HG02610 (cell line): ENCODE results near the gene EIF4E3.

Experiments
- ATAC-seq: cut with Tn5 transposase; IDR thresholded peaks from one replicate; pipeline ENCODE4 v1.9.1; 2021; ENCODE audit warnings: mild to moderate bottlenecking, moderate library complexity; ENCODE audit not compliant: unreplicated experiment

EIF4E3 gene

GRCh38 chr3:71652781-71653413 is 72.3 kb downstream of the EIF4E3 start:
- ATAC-seq, result no peak

DNA sequence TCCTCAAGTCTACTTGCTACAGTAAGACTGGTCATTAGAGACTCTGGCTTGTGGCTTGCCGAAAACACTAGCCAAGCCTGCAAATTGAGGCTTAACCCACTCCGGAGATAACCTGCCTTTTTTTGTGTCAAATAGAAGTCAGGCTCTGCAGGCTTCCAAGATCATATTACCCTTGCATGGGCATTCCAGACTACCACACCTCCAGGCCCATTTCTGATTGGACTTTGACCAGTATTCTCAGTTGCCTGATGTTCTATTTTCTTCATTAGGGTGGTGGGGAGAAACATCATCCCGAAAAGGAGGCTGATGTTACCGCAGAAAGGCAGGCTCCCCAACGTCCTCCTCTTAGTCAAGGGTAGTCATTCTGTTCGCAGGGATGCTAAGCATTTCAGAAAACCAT is 73.6 kb downstream of the EIF4E3 start:
- no peak for ATAC-seq

DNA sequence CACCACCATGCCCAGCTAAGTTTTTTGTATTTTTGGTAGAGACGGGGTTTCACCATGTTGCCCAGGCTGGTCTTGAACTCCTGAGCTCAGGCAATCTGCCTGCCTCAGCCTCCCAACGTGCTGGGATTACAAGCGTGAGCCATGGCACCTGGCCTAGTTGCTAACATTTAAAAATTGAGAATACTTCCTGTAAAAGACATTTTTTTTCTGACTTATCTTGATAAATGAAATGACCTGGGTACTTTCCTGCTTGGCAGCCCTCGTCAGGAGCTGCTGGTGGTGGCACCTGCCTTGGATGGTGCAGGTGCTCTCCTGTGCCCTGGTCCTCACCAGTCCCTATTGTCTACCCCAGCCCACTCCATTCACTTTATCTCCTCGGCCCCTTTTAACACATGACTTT is 74.8 kb downstream of the EIF4E3 start:
- ATAC-seq, result no peak

DNA sequence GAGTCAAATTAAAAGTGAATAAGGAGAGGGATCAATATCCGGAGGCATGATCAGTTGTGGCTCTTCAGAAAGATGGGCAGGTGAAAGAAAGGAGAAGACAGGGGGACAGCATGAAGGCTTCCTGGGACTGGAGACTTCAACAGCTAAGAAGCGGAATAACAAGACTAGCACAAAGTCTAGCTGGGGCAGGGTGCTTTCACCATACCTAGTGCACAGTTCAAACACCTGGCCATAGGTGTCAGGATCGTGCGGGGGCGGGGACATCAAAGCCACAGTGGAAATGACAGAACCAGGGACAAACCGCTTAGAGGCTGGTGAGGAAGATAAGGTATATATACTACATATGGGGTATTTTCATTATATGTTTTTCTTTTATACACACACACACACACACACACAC is 75.4 kb downstream of the EIF4E3 start:
- no peak for ATAC-seq

- no peak for ATAC-seq
Measured at GRCh38 chr3:71647751-71648150, 77.5 kb downstream of the EIF4E3 start.

DNA sequence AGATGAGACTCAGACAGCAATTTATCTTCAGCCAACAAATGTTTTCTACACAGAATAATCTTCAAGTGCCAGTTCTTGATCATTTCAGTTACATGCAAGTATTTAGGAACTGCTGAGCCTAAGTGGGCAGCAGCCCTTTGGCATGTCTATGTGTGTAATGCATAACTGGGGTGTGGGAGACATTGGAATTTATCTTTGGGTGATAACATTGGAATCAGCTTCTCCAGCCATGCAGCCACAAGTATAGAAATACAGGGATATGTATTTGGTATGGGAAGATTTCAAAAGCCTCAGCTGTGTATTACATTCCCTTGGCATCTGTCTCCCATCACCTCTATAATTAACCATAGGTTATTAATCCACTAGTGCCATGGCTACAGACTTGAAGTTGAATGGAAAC is 78.2 kb downstream of the EIF4E3 start:
- no peak for ATAC-seq

DNA sequence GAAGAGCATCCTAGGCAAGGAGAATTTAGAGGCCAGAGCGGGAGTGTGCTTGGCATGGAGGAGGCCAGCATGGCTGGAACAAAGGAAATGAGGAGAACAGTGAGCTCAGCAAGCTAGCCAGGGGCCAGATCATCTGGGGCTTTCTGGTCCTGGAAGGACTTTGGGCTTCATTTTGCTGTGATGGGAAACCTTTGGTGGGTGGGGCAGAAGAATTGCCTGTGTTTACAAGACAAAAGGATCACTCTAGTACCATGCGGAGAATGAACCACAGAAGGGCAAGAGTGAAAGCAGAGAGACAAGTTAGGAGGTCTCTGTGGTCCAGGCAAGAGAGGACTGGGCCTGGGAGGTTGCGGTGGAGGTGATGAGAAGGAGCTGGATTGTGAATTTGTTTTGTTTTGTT is 80.1 kb downstream of the EIF4E3 start:
- ATAC-seq, result no peak

GRCh38 chr3:71641674-71642073 is 83.5 kb downstream of the EIF4E3 start:
- no peak for ATAC-seq

DNA sequence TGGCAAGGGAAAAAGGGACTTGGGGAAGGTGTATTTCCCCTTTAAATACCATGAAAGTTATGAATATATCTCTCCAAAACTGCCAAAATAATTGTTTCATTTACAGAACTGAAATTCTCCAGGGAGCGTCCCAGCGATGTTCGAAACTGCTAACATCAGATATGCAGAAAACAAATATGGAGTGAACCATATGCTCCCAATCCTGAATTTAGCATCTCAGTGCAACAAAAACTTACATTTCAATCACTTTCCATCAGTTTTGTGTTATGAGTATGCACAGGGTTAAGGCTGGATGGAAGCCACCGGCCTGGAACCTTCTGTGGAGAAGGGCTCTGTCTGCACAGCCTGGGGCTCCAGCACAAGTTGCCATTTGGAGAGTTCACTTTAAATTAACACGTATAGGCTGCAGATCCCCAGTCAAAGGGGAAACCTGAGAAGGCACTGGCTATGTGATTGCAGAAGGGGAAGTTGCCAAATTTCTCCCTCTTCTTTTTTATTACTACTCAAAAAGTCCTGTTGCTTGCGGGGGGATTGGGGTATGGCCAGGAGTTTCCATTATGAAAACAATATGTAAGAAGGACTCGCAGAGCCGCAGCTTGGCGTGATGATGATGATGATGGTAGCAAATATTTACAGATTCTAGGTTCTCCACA is 84.7 kb downstream of the EIF4E3 start:
- no peak for ATAC-seq

- ATAC-seq, result no peak
Measured at GRCh38 chr3:71636482-71636881, 88.7 kb downstream of the EIF4E3 start.

- no peak for ATAC-seq
Measured at GRCh38 chr3:71636001-71636400, 89.2 kb downstream of the EIF4E3 start.

DNA sequence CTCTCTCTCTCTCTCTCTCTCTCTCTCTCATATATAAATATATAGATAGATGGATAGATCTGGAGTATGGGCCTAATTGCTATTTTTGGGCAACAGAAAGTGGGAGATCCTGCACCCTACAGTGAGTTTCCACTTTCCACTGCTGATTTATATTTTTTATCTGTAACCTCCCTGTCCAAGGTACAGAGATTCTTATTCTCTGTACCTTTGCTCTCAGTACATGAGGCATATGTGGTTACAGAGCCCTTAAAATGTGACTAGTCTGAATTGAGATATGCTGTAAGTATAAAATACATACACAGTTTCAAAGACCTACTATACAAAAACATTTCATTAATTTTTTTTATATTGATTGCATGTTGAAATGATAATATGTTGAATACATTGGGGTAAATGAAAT is 90.5 kb downstream of the EIF4E3 start:
- ATAC-seq, result no peak

DNA sequence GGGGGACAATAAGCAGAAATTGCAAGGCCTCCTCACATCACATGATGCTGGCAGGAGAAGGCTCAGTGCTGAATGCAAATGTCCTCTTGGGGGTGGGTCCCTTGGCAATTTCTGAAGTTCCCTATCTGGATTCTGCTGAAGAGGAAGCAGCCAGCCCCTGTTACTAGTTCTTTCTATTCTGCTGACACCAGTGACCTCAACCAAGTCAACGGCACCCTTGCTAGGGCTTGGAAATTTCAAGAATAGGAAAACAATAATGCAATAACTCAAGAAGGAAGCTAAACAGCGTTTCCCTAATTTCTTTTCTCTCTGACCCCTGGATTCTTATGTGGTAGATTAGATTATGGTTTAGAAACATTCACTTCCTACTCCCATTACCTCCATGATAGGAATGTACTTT is 95.5 kb downstream of the EIF4E3 start:
- ATAC-seq, result no peak

DNA sequence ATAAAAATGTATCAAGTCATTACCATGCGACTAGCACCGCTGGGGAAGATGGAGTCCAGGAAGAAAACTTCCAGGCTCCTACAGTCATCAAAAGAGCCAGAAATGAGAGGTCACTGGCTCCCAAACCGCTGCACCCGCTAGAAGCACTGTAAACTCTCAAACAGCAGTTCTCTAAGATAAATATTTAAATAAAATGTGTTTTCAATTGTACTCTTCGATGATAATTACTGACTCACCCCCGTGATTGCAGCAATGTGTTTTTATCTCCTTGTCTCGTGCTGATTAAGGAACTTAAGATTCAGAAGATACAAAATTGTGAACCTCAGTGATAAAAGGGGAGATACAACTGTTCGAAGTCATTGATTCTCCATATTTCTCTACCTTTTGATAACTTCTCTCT is 95.9 kb downstream of the EIF4E3 start:
- no peak for ATAC-seq

GRCh38 chr3:71628522-71628921 is 96.7 kb downstream of the EIF4E3 start:
- no peak for ATAC-seq

DNA sequence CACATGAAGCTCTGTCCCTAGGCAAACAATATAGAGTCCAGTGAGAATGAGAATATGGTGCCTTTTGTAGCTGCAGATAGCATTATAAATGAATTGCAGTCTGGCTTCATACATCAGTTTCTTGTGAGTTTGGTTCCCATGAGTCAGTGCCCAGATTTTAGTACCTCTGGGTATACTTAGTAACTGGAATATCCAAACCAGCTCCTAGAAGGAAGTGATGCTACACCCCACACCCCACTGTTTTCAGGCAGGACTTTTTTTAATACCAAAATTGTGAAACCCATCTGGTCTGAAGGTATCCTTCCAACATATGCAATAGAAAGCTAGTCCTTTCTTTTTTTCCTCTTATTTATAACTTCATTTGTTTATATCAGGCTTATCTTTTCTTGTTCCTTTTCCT is 99.5 kb downstream of the EIF4E3 start:
- ATAC-seq, result no peak
